ENCODE data around the gene TMEM167B. TPM values are rescaled to one million over a fixed set of nuclear protein-coding genes. Genes with fewer than 3 reads are reported as not detected.
"Not testable (repeated sequence)": the region's sequence is repeated elsewhere in the genome, so short reads cannot be mapped to it uniquely, and the experiment has no call there.

TMEM167B gene
- total RNA-seq, 2 donors from 2014 or later: 14.6 to 23.0 TPM

DNA sequence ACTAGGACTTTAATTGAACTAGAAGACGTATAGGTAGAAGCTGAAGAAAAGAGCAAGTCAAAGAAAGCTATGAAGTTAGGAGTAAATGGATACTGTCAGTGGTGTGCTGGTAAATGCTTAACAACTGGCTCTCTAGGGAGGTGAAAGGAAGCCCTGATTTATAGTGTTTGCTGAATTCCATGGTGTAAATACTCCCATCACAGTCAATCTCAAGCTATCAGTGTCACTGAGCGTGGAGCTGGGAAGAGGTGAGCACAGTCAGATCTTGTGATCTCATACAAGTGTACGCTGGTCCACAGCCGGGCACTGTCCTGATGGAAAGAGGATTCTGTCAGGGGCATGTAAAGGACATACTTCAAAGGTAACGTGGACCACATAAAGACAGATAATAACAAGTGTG lies 51.7 kb downstream of the TMEM167B start:
- no peak overlapping the region for H3K9ac ChIP-seq (ENCODE audit: extremely low read depth, low read length, poor library complexity, severe bottlenecking)
- Mint-ChIP-seq H3K4me3 (no peak overlapping the region), H3K27ac (no peak overlapping the region), H3K9me3 (no peaks in the 10 kb centered on the region), H3K36me3 (ENCODE audit: low read depth) (no peaks in the 10 kb centered on the region), H3K27me3 (ENCODE audit: insufficient read depth) (no peaks in the 10 kb centered on the region), H3K4me1 (peaks cover 11% of the 10 kb centered on the region)
- H3K27me3 ChIP-seq (ENCODE audit: control insufficient read depth, insufficient read depth, low read length, poor library complexity, severe bottlenecking): no peaks in the 10 kb centered on the region
- no peaks in the 10 kb centered on the region for H3K36me3 ChIP-seq (ENCODE audit: control insufficient read depth, insufficient read depth, low read length)
- TF ChIP-seq, protein P1, sequence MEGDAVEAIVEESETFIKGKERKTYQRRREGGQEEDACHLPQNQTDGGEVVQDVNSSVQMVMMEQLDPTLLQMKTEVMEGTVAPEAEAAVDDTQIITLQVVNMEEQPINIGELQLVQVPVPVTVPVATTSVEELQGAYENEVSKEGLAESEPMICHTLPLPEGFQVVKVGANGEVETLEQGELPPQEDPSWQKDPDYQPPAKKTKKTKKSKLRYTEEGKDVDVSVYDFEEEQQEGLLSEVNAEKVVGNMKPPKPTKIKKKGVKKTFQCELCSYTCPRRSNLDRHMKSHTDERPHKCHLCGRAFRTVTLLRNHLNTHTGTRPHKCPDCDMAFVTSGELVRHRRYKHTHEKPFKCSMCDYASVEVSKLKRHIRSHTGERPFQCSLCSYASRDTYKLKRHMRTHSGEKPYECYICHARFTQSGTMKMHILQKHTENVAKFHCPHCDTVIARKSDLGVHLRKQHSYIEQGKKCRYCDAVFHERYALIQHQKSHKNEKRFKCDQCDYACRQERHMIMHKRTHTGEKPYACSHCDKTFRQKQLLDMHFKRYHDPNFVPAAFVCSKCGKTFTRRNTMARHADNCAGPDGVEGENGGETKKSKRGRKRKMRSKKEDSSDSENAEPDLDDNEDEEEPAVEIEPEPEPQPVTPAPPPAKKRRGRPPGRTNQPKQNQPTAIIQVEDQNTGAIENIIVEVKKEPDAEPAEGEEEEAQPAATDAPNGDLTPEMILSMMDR (conservative IDR thresholded peaks at IDR 0.05): no peak
- DNase-seq: no peak
- peaks cover 4% of the 10 kb centered on the region for H3K4me1 ChIP-seq (ENCODE audit: control insufficient read depth, insufficient read depth, low read length)
- 92 to 100% methylated on average over 5 of the region's 5 CpGs for WGBS, 2 experiments (ENCODE audit: insufficient coverage in 1 of 2, insufficient read length in 1 of 2)
- no peaks in the 10 kb centered on the region for H3K9me3 ChIP-seq (ENCODE audit: control insufficient read depth, low read length)
- no peak overlapping the region for H3K4me3 ChIP-seq (ENCODE audit: low read length)
- H3K27ac ChIP-seq (ENCODE audit: low read depth, low read length): no peak overlapping the region

DNA sequence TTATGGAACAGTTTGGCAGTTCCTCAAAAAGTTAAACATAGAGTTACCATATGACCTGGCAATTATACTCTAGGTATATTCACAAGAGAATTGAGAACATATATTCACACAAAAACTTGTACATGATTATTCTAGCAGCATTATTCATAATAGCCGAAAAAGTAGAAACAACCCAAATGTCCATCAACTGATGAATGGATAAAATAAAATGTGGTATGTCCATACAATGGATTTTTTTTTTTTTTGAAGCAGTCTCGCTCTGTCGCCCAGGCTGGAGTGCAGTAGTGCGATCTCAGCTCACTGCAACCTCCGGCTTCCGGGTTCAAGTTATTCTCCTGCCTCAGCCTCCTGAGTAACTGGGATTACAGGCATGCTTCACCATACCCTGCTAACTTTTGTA lies 52.2 kb downstream of the TMEM167B start:
- not testable (repeated sequence) for H3K36me3 Mint-ChIP-seq (ENCODE audit: low read depth); H3K4me1 Mint-ChIP-seq; H3K27ac ChIP-seq (ENCODE audit: low read depth, low read length); DNase-seq; H3K9me3 ChIP-seq (ENCODE audit: control insufficient read depth, low read length); H3K27me3 ChIP-seq (ENCODE audit: control insufficient read depth, insufficient read depth, low read length, poor library complexity, severe bottlenecking); H3K36me3 ChIP-seq (ENCODE audit: control insufficient read depth, insufficient read depth, low read length); H3K27me3 Mint-ChIP-seq (ENCODE audit: insufficient read depth); H3K9me3 Mint-ChIP-seq; H3K27ac Mint-ChIP-seq; H3K9ac ChIP-seq (ENCODE audit: extremely low read depth, low read length, poor library complexity, severe bottlenecking); H3K4me1 ChIP-seq (ENCODE audit: control insufficient read depth, insufficient read depth, low read length); H3K4me3 ChIP-seq (ENCODE audit: low read length); H3K4me3 Mint-ChIP-seq
- WGBS, 2 experiments (ENCODE audit: insufficient coverage in 1 of 2, insufficient read length in 1 of 2): 93% methylated on average over 5 of the region's 6 CpGs; no CpG with 5 or more reads in 1 of the 2 experiments

Other genes with a start within 250 kb of the TMEM167B start
- 1 to 10 TPM in 1 of 2 donors, under 1 TPM in 1; 0.20 to 2.0 TPM for gene AKNAD1, start 233.7 kb upstream of the TMEM167B start, total RNA-seq
- 10 to 100 TPM; 39.0 to 60.1 TPM for gene GPSM2, start 213.8 kb upstream of the TMEM167B start, total RNA-seq
- 10 to 100 TPM; 19.4 to 25.3 TPM for gene CLCC1, start 127.3 kb upstream of the TMEM167B start, total RNA-seq
- gene WDR47, start 48.7 kb upstream of the TMEM167B start, total RNA-seq: 1 to 10 TPM; 7.5 to 9.2 TPM
- 10 to 100 TPM; 39.2 to 48.6 TPM for gene TAF13, start 14.8 kb upstream of the TMEM167B start, total RNA-seq
- under 1 TPM; 0.48 to 0.89 TPM for gene ELAPOR1, start 23.4 kb downstream of the TMEM167B start, total RNA-seq
- gene SARS1, start 123.2 kb downstream of the TMEM167B start, total RNA-seq: 100 to 1,000 TPM; 100 to 101 TPM
- gene CELSR2, start 158.8 kb downstream of the TMEM167B start, total RNA-seq: 10 to 100 TPM; 16.1 to 20.2 TPM
- gene PSRC1, start 192.4 kb downstream of the TMEM167B start, total RNA-seq: 10 to 100 TPM; 38.5 to 72.7 TPM
- not detected for gene MYBPHL, start 216.2 kb downstream of the TMEM167B start, total RNA-seq

Data from endodermal cell (in vitro differentiated cells).